Activated CD4-positive, alpha-beta T cell treated with anti-CD3 and anti-CD28 coated beads for 24 hours (primary cell): ENCODE measurements around the gene ERBB2.

Experiments used
- DNase-seq, 2 donors: peaks; one replicate each; pipeline ENCODE4 v3.0.0-alpha.2; 2020; ENCODE audit warnings: low read depth in 2 of 2

Gene ERBB2

GRCh38 chr17:39699818-39700147 lies at the start of gene ERBB2:
TSS of gene ERBB2 (plus strand) at chr17:39700064. CDS start at chr17:39700239, 175 bp downstream.
- DNase-seq: no peak

GRCh38 chr17:39650121-39650579 lies 49.7 kb upstream of the ERBB2 start:
- no peak for DNase-seq

GRCh38 chr17:39651923-39652586 lies 47.8 kb upstream of the ERBB2 start:
- DNase-seq: no peak

GRCh38 chr17:39652587-39653315 lies 47.1 kb upstream of the ERBB2 start:
- DNase-seq: no peak

- DNase-seq: no peak
Measured at GRCh38 chr17:39653316-39653661, 46.6 kb upstream of the ERBB2 start.

GRCh38 chr17:39653662-39654331 lies 46.1 kb upstream of the ERBB2 start:
- DNase-seq: peak; percentile 73 to 78

- no peak for DNase-seq
Measured at GRCh38 chr17:39655105-39655504, 44.8 kb upstream of the ERBB2 start.

GRCh38 chr17:39658346-39658745 lies 41.5 kb upstream of the ERBB2 start:
- DNase-seq: no peak

GRCh38 chr17:39658760-39659159 lies 41.1 kb upstream of the ERBB2 start:
- DNase-seq: no peak

- DNase-seq: no peak
Measured at GRCh38 chr17:39659279-39660010, 40.4 kb upstream of the ERBB2 start.

- no peak for DNase-seq
Measured at GRCh38 chr17:39660011-39660360, 39.9 kb upstream of the ERBB2 start.

- DNase-seq: no peak
Measured at GRCh38 chr17:39660397-39661385, 39.2 kb upstream of the ERBB2 start.

- DNase-seq: no peak
Measured at GRCh38 chr17:39661744-39662541, 37.9 kb upstream of the ERBB2 start.

GRCh38 chr17:39662551-39663339 lies 37.1 kb upstream of the ERBB2 start:
- DNase-seq: no peak

GRCh38 chr17:39663340-39663687 lies 36.5 kb upstream of the ERBB2 start:
- no peak for DNase-seq

- DNase-seq: no peak
Measured at GRCh38 chr17:39663688-39664580, 35.9 kb upstream of the ERBB2 start.

- DNase-seq: no peak
Measured at GRCh38 chr17:39664581-39665561, 35.0 kb upstream of the ERBB2 start, which contains the start of gene TCAP. TSS of gene TCAP (plus strand) at chr17:39665349. CDS start at chr17:39665360, 11 bp downstream.
